Activated naive CD8-positive, alpha-beta T cell treated with anti-CD3 and anti-CD28 coated beads, Interleukin-2, amount 10 ng/mL, durations not matched to agents 7 days and 5 days (primary cell): ENCODE data around the gene GLRA2. TPM values are rescaled to one million over a fixed set of nuclear protein-coding genes. Genes with fewer than 3 reads are reported as not detected.
A peak's percentile ranks its signal among the peaks of the same experiment; 100 is the strongest.

Source experiments
- ATAC-seq: fragments of 150-1000 bp; cut with Tn5 transposase; one replicate; pipeline ENCODE4 v1.10.0; 2021; ENCODE audit warnings: low read depth, moderate library complexity
- POLR2A ChIA-PET: fragments of 350-600 bp; sonication (Branson Sonifier 250); formaldehyde crosslinking; loops from one replicate; lab custom pipeline; 2021; ENCODE audit warnings: antibody characterized with exemption; lab: Charles Lee
- DNase-seq: peaks from one replicate; pipeline ENCODE4 v3.0.0; 2021
- H3K27ac Mint-ChIP-seq: one replicate; pipeline ENCODE4 v1.8.0; 2022; ENCODE audit warnings: mild to moderate bottlenecking, mixed read lengths
- H3K27me3 Mint-ChIP-seq: one replicate; pipeline ENCODE4 v1.8.0; 2022; ENCODE audit warnings: mild to moderate bottlenecking, moderate library complexity, mixed read lengths
- H3K36me3 Mint-ChIP-seq: one replicate; pipeline ENCODE4 v1.8.0; 2021; ENCODE audit warnings: mild to moderate bottlenecking, mixed read lengths
- H3K4me1 Mint-ChIP-seq: one replicate; pipeline ENCODE4 v1.8.0; 2021; ENCODE audit warnings: mixed read lengths
- H3K4me3 Mint-ChIP-seq: one replicate; pipeline ENCODE4 v1.8.0; 2022; ENCODE audit warnings: mild to moderate bottlenecking, moderate library complexity, mixed read lengths
- H3K9me3 Mint-ChIP-seq: one replicate; pipeline ENCODE4 v1.8.0; 2021; ENCODE audit warnings: mixed read lengths
- total RNA-seq, 2 experiments: library from RNA; stranded (reverse); gene quantifications; one replicate each; pipeline ENCODE4 v1.2.3, GENCODE V29; 2021

GLRA2 gene
- not detected for total RNA-seq

DNA sequence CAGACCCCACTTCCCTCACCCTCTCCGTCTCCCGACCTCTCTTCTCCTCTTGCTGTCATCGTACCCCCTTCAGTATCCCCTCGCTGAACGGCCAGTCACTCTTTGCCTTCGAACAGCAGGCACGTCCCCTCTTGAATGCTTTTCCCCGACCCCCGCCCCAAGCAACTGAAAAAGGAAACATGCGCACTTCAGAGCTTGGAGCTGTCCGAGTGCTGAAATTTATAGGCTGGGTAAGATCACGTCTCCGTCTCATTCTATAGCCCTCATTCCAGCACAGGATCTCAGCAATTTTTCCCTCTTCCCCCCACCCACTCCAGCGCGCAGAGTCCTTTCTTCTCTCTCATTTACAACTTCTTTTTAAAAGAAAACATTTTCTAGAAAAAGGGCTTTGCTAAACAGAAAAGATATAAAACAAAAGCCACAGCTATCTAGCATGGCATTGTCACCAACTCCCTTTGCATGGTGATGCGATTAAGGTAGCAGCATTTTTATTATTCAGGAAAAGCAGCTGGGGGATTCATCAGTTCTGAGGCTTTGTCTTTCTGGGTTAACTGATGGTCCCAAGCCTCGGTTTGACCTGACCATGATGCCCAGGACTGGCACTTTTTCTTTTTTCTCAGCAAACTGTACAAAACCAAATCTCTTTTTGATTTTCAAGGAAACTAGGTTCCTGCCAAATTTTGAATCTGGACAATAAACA, at the start of gene GLRA2:
Gene GLRA2, plus strand, starts transcription at position 247 of the 700 bp plus-strand sequence. CDS start 522 bp downstream, outside the sequence.
- Mint-ChIP-seq H3K27me3 (peaks cover 2% of the 10 kb centered on the region), H3K9me3 (no peaks in the 10 kb centered on the region), H3K4me1 (peaks cover 2% of the 10 kb centered on the region), H3K36me3 (no peaks in the 10 kb centered on the region), H3K27ac (no peak within 1 kb of the TSS), H3K4me3 (peak within 1 kb of the TSS; percentile 57)
- DNase-seq (no peak), ATAC-seq (no peak)
- POLR2A ChIA-PET, result no interaction called here

DNA sequence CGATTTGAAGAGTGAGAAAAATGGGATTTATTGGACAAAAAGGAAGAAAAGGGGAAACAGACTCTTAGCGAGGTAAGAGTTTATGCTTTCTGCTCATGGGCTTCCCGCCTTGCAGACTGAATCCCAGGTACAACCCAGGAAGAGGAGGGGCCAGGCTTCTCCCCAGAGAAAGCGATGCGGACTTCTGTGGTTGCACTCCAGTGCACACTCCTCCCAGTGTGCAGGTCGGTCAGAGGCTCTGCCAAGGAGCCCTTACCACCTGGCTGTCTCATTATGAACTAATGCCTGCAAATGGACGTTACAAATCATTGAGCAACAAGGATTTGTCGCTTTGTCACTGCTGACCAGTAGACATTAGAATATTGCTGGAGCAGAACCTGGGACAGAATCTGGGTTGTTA, 39.9 kb upstream of the GLRA2 start:
- H3K4me1 Mint-ChIP-seq, result no peaks in the 10 kb centered on the region
- no peak overlapping the region for H3K27ac Mint-ChIP-seq
- no peak overlapping the region for H3K4me3 Mint-ChIP-seq
- POLR2A ChIA-PET, result no interaction called here
- DNase-seq (no peak), ATAC-seq (no peak)
- H3K36me3 Mint-ChIP-seq, result no peaks in the 10 kb centered on the region
- no peaks in the 10 kb centered on the region for H3K9me3 Mint-ChIP-seq
- no peaks in the 10 kb centered on the region for H3K27me3 Mint-ChIP-seq

DNA sequence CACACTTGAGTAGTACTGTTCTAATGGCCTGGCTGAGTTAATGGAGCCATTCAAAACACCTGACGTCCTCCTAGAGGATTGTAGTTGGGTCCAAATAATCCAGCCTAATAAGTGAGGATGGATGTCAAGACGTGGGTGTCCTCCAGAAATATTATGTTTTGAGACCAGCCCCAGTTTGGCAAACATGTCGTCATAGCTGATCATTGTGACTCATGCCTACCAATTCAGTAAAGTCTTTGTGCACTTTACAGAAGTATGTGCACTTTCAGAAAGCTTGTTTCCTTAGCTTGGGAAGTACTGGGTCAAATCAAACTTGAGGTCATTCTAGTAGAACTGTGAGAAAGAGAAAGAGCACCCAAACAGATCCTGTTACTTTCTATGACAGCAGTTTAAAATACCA, 37.6 kb upstream of the GLRA2 start:
- no peaks in the 10 kb centered on the region for H3K27me3 Mint-ChIP-seq
- no peaks in the 10 kb centered on the region for H3K4me1 Mint-ChIP-seq
- DNase-seq (no peak), ATAC-seq (no peak)
- POLR2A ChIA-PET, result no interaction called here
- no peaks in the 10 kb centered on the region for H3K9me3 Mint-ChIP-seq
- no peak overlapping the region for H3K4me3 Mint-ChIP-seq
- no peak overlapping the region for H3K27ac Mint-ChIP-seq
- no peaks in the 10 kb centered on the region for H3K36me3 Mint-ChIP-seq

DNA sequence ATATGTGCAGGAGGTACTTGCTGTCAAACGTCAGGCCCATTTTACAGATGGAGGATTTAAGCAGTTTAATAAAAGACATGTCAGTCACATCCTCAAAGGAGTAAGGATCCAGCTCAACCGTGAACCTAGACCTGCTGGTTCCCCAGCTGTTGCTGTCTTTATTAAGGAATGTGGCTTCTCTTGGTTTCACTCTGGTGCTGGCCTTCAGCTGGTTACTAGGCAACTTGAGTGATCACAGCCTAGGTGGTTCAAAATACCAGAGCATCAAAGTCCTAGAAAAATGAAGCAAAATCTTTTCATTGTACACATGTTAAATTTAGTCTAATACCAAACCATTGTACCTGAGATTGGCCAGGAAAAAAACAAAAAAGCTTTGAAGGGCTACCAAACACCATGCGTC, 32.7 kb upstream of the GLRA2 start:
- H3K4me1 Mint-ChIP-seq, result peaks cover 8% of the 10 kb centered on the region
- H3K27me3 Mint-ChIP-seq, result no peaks in the 10 kb centered on the region
- ATAC-seq (no peak), DNase-seq (no peak)
- peak overlapping the region; percentile 90 for H3K27ac Mint-ChIP-seq
- POLR2A ChIA-PET, result no interaction called here
- no peaks in the 10 kb centered on the region for H3K9me3 Mint-ChIP-seq
- peak overlapping the region; percentile 85 for H3K4me3 Mint-ChIP-seq
- no peaks in the 10 kb centered on the region for H3K36me3 Mint-ChIP-seq

DNA sequence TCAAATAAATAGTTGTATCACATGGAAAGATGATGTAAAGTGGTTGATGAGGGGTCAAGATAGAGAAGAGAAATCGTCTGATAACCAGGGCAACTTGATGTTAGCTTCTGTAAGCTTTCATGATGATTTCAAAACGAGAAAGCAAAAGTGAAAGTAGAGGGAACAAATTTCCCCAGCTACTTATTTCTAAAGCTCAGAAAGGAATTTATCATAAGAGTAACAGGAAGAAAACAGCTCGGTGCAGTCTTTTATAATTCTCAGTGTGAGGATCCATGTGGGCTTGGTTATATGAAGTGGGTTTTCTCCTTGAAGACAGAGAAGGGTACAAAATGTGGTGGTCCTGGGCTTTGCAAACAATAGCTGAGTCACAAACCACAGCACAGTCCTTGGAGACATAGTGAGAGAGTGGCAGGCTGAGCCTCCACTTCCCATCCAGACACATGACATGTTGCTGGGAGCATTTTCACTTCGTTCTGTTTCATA, 32.1 kb upstream of the GLRA2 start:
- ATAC-seq (peak; percentile 68), DNase-seq (no peak)
- no peaks in the 10 kb centered on the region for H3K27me3 Mint-ChIP-seq
- H3K27ac Mint-ChIP-seq, result peak overlapping the region; percentile 90
- no peaks in the 10 kb centered on the region for H3K9me3 Mint-ChIP-seq
- H3K36me3 Mint-ChIP-seq, result no peaks in the 10 kb centered on the region
- peaks cover 8% of the 10 kb centered on the region for H3K4me1 Mint-ChIP-seq
- POLR2A ChIA-PET, result no interaction called here
- peak overlapping the region; percentile 85 for H3K4me3 Mint-ChIP-seq

DNA sequence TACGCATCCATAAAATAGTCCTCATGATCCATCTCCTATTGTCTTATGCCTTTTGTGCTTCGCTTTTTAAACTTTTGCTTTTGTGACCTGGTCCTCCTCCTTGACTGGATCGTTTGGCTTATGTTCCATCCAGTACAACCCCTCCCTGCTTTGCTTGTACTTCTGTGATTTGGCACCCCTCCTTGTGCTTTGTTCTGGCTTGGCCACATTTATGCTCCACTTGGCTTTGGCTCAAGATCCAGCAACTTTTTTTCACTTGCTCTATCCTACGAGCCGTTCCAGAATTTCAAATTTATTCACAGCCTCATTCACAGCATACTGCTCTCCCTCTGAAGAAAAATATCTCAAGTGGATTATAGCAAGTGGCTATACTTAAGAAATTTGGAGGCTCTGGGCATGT, 28.0 kb upstream of the GLRA2 start:
- ATAC-seq (no peak), DNase-seq (no peak)
- no peaks in the 10 kb centered on the region for H3K36me3 Mint-ChIP-seq
- H3K27me3 Mint-ChIP-seq, result peaks cover 2% of the 10 kb centered on the region
- H3K4me1 Mint-ChIP-seq, result peaks cover 8% of the 10 kb centered on the region
- POLR2A ChIA-PET, result no interaction called here
- H3K9me3 Mint-ChIP-seq, result no peaks in the 10 kb centered on the region
- no peak overlapping the region for H3K4me3 Mint-ChIP-seq
- H3K27ac Mint-ChIP-seq, result no peak overlapping the region

DNA sequence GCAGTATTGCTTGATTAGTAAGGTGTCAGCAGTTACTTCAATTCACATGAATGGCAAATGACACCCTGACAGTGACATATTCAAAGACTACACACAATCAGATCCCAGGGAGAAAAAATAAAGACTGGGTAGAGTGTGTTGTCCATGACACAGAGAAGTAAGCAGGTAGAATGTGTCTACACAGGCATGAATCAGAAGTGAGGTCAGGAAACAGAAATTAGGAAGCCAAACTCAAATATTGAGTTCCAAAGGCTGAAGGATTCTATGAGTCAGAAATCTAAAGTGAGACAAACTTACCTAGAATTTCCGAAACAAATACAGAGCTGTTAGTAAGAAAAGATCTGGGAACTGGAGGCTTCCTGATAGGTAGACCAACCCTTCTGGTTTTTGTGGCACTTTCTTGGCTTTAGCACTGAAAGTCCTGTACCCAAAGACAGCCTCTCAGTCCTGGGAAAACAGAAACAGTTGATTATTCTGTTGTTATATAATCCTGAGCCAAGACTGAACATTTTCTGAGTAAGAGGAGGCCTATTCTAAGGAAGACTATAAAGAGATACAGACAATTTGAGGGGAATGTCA, 24.3 kb upstream of the GLRA2 start:
- Mint-ChIP-seq H3K9me3 (no peaks in the 10 kb centered on the region), H3K4me3 (no peak overlapping the region)

DNA sequence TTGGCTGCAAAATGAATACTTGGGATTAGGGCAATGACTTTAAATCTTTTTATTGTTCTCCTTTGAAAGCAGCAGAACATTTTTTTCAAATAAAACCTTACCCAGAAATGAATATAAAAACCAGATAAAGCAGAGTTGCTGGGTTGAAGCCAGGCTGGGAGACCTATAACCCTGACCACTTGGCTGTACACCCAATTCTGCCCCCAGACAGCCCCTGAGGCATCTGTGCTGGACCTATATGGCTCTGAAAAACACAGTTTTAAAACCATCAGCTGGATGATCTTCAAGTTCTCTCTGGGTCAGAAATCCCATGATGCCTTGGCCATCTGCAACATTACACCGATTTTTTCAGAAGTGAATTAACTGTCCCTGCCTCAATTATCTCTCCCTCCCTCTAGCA, 23.7 kb upstream of the GLRA2 start:
- Mint-ChIP-seq H3K9me3 (no peaks in the 10 kb centered on the region), H3K36me3 (no peaks in the 10 kb centered on the region), H3K4me3 (no peak overlapping the region), H3K4me1 (no peaks in the 10 kb centered on the region), H3K27ac (no peak overlapping the region), H3K27me3 (peaks cover 4% of the 10 kb centered on the region)
- DNase-seq (no peak), ATAC-seq (no peak)
- POLR2A ChIA-PET, result no interaction called here

More for the DNA sequence above, 24.3 kb upstream of the GLRA2 start:
- Mint-ChIP-seq H3K27ac (no peak overlapping the region), H3K4me1 (no peaks in the 10 kb centered on the region), H3K27me3 (peaks cover 4% of the 10 kb centered on the region), H3K36me3 (no peaks in the 10 kb centered on the region)
- DNase-seq, result no peak
- POLR2A ChIA-PET, result no interaction called here
- ATAC-seq, result no peak

DNA sequence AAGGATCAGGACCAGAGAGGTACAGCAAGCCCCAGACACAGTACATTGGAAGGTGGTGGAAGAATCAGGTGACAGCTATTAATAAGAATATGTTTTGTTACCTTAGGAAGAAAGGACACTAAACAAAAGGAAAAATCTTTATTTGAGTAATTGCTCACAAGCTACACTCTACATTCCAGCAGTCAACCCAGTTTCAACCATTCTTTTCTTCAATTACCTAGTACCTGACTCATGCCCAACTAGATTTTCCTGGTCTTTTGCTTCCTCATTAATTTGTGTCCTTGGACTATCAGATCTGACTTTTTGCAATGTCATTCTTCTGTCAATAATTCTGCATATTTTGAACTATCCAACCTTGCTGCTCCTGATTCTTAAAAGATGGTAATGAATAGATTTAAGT, 22.5 kb upstream of the GLRA2 start:
- Mint-ChIP-seq H3K4me1 (no peaks in the 10 kb centered on the region), H3K27ac (no peak overlapping the region), H3K27me3 (peaks cover 4% of the 10 kb centered on the region), H3K4me3 (no peak overlapping the region), H3K36me3 (no peaks in the 10 kb centered on the region), H3K9me3 (no peaks in the 10 kb centered on the region)
- no peak for ATAC-seq
- no peak for DNase-seq
- POLR2A ChIA-PET, result no interaction called here

DNA sequence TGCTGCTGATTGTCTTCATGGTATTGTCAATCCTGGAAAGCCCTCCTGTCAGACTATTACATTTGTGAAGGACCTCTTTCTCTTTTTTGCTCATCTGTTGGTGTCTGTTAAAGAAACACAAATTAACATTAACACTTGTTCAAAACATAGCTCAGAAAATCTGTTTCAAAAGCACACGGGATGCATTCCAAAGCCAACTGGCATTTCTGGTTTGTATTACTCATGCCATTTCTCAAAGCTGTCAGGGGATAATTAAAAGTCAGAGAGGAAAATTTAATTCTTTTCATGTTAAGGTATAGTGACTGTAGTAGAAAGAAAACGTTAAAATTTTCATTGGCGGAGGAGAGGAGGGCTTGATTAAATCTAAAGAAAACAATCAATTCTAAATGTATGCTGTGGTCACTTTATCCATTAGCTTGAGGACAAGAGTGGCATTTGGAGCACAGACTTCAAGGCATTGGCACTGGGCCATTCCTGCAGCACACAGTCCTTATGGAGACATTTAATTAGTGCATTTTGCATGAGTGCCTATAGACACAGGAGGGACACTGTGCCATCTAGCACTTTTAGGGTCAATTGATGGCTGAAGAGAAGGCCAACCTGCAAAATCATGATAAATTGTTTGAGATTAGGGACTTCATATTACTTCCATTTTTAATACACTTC, 21.2 kb upstream of the GLRA2 start:
- Mint-ChIP-seq H3K9me3 (no peaks in the 10 kb centered on the region), H3K27me3 (peaks cover 4% of the 10 kb centered on the region), H3K4me1 (no peaks in the 10 kb centered on the region), H3K36me3 (no peaks in the 10 kb centered on the region), H3K4me3 (no peak overlapping the region), H3K27ac (no peak overlapping the region)
- ATAC-seq (no peak), DNase-seq (no peak)
- POLR2A ChIA-PET, result no interaction called here

DNA sequence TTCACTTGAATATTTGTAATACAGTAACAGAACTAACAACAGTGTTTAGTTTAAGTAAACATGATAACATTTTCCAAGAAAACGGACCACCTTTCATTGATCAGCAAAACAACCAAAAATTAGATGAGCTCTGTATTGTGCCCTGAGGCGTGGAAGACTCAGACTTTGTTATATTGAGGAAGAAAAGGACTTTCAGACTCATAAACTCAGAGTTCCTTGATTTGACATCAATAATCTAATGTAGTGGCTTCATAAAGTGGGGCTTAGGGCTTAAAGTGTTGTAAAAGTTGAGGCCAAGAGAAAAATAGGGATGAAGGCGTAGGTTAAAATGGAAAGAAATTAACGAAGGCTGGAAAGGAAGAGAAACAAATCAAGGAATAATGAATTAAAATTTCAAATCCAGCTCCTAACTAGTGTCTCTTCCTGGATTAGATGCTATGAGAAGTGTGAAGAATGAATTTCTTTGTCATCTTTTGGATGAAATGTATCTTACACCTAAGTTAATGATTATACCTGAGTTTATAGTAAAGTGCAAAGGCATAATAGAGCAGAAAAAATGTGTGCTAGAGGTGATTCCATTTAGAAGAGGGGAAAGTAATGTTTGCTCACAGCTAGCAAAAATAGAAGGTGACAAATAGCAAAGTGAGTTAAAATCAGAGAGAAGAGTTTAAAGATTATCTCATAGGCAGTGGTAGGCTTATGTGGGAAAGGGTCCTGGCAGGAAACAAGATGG, 19.8 kb upstream of the GLRA2 start:
- H3K4me3 Mint-ChIP-seq, result no peak overlapping the region
- H3K36me3 Mint-ChIP-seq, result no peaks in the 10 kb centered on the region
- POLR2A ChIA-PET, result no interaction called here

DNA sequence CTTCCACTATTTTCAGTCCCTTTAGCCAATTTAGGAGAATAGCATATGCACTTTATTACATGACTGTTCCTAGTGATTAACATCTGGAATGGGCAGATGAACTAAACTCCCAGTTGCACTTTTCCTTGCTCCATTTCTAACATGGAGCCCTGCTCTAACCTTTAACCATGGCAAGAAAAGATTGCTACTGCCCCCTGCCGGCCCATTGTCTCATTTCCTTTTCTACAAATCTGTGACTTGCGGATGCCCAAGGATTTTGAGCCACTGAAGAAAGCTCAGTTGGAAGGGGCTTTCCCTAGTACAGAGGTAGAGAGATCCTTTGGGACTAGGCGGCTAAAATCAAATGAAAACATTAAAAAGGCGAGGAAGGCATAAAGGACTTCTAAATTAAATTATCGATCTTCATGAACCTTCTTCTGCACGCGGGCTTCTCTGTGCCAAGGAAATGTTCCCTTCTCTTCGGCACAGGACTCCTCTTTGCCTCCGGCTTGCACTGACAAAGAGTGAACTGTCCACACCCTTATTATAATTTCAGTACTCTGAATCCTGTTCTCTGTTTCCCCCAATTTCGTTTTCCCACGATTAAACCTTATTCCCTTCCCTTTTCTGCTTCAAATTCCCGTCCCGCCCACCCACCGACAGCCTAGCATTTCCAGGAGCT, 577 bp upstream of the GLRA2 start:
- peak; percentile 49 for DNase-seq
- H3K4me3 Mint-ChIP-seq, result no peak overlapping the region
- no peak overlapping the region for H3K27ac Mint-ChIP-seq
- POLR2A ChIA-PET, result no interaction called here
- peaks cover 2% of the 10 kb centered on the region for H3K4me1 Mint-ChIP-seq
- no peaks in the 10 kb centered on the region for H3K36me3 Mint-ChIP-seq
- no peak for ATAC-seq
- peaks cover 2% of the 10 kb centered on the region for H3K27me3 Mint-ChIP-seq
- no peaks in the 10 kb centered on the region for H3K9me3 Mint-ChIP-seq

More for the DNA sequence above, 19.8 kb upstream of the GLRA2 start:
- Mint-ChIP-seq H3K9me3 (no peaks in the 10 kb centered on the region), H3K4me1 (no peaks in the 10 kb centered on the region), H3K27ac (no peak overlapping the region), H3K27me3 (peaks cover 6% of the 10 kb centered on the region)
- ATAC-seq (no peak), DNase-seq (no peak)

DNA sequence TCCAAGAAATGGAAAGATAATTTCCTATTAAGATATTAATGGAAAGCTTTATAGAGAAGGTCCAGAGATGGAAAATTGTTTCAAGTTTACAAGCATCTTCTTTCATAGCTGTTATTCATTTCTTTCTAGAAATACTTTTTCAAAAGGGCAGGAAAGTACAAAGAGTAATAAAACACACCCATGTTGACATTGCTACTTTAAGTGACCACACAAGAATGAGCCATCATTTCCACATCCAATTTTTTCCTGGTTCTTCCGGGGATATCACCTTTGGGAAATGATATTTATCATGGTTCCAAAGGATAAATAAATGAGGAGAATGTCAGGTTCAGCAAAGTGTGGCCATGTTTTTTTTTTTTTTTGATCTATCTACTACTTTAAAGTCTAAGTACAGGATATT, 4.5 kb downstream of the GLRA2 start:
- Mint-ChIP-seq H3K27me3 (peaks cover 2% of the 10 kb centered on the region), H3K27ac (no peak overlapping the region), H3K36me3 (no peaks in the 10 kb centered on the region), H3K4me1 (peaks cover 2% of the 10 kb centered on the region), H3K4me3 (no peak overlapping the region), H3K9me3 (no peaks in the 10 kb centered on the region)
- POLR2A ChIA-PET, result no interaction called here
- no peak for ATAC-seq
- no peak for DNase-seq
